Measurements from ENCODE around the gene HMBS. TPM values are rescaled to one million over a fixed set of nuclear protein-coding genes. Genes with fewer than 3 reads are reported as not detected.

The HMBS gene
- total and polyA plus RNA-seq, 2 of the 8 experiments (the other 6 are each of a cell fraction or from before 2014, with no cell fraction given) = 69.3 to 109 TPM

GRCh38 chr11:119100246-119100970 is 15.7 kb downstream of the HMBS start (continued):
- no peak for TF ChIP-seq SIRT6 (IDR thresholded peaks at IDR 0.05; ENCODE audit: low read length)
